CD1c-positive myeloid dendritic cell (primary cell): ENCODE results near the gene SIRPB2.

Source experiments
- DNase-seq: peaks from one replicate; pipeline ENCODE4 v3.0.0-alpha.2; 2016; ENCODE audit errors: extremely low spot score

SIRPB2 gene

DNA sequence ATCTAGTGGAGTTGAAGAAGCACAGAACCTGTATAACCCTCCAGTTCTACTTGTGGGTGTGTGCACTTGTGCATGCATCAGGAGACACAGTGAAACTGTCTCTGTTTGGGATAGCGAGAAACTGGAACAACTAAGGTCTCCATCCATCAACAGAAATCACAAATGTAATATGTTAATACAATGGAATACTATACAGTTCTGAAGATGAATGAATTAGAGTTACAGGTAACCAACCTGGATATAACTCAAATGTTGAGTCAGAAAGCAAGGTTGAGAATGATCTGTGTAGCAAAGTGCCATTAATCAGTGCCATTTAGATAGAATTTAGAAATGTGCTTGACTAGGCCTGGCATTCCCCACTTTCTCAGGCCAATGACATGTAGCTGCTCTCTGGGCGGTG, 20.0 kb downstream of the SIRPB2 start:
- DNase-seq, result no peak

DNA sequence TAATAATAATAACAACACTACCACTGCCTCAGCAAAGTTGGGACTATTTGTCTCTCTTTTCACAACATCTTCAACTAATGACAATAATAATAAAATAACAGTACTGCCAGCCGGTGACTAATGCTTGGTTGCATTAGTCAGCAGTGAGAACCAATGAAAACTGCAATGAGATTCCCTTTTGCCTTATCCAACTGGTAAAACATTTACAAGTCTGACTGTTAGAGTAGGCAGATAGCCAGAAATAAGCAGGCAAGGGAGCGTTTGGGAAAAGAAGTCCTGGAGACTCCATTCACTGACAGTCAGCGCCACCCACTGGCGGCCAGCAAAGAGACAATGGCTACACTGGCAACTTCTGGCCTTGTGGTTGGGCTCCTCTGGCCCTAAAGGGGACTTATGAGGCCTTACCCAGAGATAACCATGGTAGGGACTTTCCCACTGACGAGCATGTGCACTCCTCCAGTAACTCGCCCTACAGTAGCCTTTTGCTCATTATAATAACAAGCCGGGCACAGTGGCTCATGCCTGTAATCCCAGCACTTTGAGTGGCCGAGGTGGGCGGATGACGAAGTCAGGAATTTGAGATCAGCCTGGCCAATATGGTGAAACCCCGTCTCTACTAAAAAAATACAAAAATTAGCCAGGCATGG, 21.2 kb downstream of the SIRPB2 start:
- peak; percentile 74 for DNase-seq

DNA sequence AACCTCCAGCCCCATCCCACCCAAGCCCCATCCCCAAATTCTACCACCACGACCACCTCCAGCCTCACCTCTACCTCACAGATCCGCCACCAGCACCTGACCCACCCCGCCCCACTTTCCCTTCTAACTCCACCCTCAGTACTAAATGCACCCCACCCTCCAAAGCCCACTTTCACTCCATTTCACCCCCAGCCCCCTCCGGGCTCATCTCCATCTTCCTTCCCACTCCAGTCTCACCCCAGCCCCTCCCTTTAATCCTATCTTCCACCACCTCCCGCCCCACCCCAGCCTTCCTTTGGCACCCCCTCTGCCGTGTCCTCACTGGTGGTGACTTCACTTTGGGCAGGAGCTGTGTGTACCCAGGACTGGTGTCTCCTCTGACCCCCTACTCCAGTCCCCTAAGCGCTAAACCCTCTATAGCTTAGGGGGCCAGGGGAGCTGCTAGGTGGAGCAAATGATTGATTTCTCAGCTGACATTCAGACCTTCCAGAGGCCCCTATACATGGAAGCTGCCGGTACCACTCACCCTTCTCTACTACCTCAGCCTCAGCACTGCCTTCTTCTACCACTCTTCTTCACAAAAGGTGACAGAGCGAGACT, 21.8 kb downstream of the SIRPB2 start:
- DNase-seq, result no peak

DNA sequence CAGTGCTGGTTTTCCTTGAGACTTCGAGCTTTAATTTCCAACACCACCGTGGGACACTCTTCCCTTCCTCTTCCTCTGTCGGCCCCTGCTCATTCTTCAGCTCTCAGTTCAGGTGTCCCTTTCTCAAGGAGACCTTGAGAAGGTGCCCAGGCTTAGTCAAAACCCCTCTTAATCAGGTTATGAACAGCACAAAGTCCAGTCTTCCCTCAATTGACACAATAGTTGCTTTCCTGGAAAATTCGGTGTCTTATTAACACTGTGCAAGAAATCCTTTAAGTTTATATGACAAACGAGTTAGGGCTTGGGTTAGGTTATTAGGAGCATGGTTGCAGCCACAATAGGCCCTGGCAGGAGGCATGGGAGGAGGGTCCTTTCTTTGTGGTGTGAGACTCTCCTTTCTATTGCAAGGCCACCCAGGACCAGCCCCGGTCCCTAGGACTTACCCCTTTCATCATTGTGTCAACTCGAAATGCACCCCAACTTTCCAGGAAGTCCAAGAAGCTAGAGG, 23.0 kb downstream of the SIRPB2 start:
- no peak for DNase-seq

DNA sequence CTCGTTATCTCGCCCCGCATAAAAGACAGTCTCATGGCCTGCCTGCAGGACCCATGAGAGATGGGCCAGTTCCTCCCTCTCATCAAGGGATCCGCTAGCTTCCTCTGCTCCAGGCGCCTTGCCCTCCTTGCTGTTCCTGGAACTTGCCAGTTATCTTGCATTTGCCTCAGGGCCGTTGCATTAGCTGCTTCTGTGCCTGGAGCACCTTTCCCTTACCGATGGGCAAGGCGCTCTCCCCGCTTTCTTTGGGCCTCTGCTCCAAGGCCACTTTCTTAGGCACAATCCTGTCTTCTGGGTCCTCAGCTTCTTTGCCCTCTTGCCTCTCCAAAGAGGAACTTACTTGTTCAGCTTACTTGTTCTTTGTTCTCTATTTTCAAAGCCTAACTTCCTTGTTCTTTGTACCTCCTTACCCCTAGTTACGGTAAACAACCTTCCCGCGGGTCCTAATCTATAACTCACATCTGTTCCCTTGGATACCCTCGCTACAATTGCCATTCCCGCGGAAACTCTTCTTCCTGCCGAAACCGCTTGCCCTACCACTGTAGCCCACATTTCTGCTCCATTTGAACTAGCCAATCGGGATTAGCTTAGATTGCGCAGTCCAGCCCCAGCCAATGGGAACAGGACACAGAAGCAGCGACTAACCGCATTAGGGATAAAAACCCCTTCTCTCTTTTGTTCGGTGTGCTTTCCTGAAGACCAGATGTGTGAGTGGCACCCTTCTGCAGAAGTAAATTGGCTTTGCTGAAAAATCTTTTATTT, 23.7 kb downstream of the SIRPB2 start:
- DNase-seq, result peak; percentile 86

DNA sequence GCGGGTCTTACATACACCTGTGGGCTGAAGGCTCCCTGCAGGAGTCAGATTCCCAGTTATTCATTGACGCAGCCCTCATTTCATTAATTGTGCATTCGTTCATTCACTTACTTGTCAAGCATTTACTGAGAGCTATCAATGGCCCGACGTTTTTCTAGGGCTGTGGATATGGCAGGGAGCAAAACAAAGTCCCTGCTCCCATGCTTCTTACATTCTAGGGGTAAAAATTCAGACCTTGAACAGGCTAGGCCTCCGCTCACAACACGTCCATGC, 24.2 kb downstream of the SIRPB2 start:
- DNase-seq, result no peak

DNA sequence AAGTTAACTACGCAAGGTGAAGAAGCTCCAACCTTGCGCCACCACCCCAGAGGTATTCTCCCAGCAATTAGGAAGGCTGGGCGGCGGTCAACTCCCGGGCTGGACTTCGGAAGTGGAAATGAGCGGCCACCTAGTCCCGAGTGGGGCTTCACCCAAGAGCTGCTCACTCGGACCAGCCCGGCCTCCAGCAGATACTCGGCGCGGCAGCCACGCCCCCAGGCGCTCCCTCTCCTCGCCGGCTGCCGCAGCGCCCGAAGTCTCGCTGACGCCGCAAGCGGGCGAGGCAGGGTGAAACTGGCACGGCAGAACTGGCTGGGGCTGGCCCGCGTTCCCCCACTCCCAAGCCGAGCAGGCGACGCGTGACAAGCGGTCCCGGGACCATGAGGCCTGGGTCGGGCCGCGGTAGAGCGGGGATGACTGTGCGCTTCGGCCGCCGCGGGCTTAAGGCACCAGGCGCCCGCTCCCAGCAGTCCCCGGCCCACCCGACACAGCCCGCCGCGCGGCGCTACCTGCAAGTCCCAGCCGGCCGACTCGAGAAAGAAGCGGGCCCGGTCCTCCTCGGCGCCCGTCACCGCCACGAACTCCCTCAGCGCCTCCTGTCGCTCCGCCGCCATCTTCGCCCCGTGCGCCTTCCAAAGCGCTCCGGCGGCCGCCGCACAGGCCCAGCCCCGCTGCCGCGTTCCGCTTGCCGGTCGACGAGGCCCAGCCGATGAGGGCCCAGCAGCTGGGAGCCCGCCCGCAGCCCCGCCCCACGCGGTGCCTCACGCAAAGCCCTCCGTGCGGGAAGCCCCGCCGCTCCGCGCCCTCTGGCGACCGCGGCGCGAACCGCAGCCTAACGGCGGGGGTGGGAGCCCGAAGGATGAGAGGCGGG, 24.8 kb downstream of the SIRPB2 start, which contains the start of gene NSFL1C:
Gene NSFL1C, minus strand, starts transcription at position 639 of the 871 bp plus-strand sequence. Its CDS starts 25 bp downstream, at position 614.
- DNase-seq, result peak; percentile 97

DNA sequence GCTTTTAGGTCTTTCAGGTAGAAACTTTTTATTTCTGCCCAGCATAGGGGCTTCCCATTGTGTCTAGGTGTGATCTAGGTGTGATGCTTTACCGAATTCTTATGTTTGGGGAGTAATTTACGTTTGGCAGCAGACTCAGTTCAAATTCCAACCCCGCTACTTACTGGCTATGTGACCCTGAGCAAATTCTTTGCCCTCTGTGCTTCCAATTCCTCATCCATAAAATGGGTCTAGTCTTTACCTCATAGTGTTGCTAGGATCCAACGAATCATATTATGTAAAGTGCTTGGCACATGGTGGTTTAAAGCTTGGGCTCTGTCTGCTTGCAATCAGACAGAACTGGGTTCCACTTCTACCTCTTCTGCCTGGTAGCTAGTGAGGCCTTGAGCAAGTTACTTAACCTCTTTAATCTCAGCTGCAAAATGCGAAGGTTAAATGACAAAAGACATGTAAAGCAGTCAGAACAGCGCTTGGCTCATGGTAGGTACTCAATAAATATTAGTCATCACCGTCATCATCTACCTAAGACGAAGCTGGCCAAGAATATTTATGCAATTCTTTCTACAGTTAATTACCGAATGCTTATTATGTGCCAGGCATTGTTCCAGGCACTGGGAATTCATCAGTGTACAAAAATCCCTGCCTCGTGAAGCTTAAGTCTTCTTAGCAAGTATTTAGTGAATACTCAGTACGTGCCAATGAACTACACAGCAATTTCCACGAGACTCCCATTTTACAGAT, 25.6 kb downstream of the SIRPB2 start:
- no peak for DNase-seq

DNA sequence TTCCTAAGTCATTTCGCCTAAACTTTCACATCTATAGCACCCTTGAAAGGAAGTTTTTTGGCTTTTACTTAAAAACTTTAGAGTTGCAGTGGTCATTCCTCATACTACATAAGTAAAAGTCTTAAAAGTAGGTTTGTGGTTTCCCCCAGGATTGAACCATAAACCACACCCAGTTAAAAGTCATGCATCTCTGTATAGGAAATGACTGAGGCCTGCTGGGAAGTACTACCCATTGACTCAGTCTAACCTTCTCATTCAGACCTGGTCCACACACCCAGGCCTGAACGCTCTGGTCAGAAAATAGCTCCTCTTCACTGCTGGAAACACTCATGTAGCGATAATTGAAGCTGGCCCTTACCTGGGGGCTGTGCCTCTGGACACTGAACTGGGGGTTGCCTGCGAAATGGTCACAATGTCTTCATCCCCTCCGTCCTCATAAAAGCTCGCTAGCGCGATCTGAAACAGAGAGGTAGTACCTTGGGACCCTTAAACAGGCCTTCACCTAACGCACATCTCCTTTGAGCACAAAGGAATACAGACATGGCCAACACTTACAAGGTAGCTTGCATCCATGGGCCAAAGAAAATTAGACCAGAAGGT, 27.1 kb downstream of the SIRPB2 start:
- no peak for DNase-seq

DNA sequence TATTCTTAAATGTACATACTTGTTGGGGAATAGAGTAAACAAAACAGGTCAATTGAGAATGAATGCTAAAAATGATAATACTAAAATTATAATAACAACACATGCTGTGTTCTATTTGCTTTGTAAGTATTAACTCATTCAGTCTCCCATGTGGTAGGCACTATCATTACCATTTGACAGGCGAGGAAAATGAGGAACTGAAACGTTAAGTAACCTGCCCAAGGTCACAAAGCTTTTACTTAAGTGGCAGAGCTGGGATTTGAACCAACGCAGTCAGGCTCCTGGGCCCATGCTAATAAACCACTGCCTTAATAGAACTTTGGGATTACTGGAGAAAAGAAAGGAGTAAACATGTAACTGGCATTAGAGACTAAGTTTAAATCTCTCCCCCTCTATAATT, 28.4 kb downstream of the SIRPB2 start:
- no peak for DNase-seq

DNA sequence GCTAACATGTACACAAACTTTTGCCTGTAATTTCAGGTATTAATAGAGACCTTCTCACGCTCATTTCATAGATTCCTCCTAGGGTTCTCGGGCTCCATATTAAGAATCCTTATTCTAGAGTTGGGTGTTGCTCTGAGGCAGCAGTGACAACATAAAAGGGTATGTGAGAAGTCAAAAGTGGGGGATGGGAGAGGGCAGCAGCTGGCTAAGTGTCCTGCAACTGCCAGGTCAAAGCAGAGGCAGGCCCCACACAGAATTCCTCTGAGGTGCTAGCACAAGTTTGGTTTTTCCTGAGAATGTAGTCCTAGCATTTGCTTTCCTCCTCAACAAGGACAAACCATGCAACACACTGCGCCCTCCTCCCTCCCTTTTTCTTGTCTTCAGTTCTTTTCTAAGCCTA, 29.2 kb downstream of the SIRPB2 start:
- DNase-seq, result no peak

DNA sequence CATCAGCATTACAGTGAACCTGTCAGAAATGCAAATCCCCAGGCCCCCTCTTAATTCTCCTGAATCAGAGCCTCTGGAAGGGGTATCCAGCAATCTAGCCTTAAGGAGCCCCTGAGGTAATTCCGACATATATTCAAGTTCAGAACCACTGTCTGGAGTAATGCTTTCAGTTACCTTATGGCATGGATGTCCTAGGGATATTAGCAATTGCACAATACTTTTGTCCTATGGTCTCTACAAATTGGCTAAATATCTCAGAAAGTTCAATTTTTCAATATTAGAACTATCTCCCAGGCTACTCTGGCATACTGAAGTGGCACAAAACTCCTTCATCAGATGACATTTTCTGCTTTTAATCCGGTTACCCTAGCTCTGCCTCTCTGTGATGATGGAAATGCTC, 30.9 kb downstream of the SIRPB2 start:
- DNase-seq, result no peak

DNA sequence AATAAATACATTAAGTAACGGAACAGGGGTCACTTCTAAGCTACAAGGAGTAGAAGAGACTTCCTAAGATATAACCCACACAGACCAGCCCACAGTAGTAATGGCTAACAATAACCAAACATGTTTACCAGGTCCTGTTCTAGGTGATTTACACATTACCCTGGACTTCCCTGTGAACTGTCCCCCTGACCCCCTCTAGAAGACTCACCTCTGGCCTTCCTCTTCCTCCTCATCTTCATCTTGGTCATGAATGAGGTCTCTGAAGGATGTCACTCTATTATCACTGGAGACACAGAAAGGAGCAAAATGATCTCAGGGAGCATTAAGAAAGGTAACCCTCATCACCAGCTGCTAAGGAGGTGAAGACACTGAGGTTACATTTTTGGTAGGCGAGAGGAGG, 33.2 kb downstream of the SIRPB2 start:
- no peak for DNase-seq

DNA sequence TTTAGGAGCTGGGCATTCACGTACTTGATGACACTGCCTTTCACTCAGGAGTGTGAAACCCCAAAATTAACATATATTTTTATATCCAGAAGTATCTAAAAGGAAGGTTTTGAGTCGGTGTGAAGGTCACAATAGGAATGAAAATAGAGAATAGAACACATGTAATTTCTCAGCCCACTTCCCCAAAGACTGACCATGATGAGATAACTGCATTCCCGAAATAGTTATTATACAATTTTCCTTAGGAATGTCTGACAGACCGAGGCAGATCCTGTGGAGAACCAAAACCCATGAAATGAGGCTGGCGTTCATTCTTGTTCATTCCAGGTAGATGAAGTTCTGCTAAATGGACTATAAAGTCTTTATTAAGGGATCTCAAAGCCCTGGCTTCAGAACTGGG, 34.9 kb downstream of the SIRPB2 start:
- DNase-seq, result no peak

DNA sequence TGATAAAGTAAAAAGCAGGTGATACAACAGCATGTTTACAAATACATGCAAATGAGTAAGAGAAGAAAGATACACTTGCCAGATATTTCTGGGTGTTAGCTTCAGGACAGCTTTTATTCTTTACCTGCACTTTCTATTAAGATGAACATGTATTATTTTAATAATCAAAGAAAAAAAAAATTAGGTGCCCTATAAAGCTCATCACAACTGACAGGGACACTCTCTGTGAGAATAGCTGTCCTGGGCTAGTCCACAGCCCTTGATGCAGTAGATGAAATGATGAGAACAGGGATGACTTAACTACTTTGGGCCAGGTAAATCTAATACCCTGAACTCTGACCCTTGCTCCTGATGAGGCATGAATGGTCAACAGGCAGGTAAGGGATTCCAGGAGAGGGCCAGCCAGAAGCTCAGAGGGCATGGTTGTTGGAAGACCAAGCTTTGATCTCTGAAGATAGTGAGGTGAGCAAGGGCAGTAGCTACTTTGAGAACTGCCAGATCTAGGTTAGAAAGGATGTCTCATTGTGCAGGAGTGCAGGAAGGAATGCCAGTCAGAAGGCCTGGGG, 40.2 kb downstream of the SIRPB2 start:
- DNase-seq, result no peak

DNA sequence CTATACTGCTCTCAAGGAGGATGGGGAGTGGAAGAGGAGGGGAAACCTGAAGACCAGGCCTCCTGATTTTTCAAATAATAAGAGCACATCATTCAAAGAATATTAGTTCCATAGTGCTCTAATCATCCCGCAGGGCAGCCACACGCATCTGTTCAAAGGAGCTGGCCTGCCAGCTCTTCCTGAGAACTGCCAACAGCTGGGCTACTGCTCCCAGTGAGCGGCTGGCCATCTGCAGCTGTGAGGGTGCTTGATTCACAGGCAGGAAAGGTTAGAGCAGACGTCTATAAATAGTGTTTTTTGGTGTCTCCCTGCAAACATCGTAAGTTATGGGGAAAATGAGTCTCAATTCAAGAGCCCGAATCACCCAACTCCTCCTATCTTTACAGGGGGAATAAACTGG, 41.9 kb downstream of the SIRPB2 start:
- no peak for DNase-seq

DNA sequence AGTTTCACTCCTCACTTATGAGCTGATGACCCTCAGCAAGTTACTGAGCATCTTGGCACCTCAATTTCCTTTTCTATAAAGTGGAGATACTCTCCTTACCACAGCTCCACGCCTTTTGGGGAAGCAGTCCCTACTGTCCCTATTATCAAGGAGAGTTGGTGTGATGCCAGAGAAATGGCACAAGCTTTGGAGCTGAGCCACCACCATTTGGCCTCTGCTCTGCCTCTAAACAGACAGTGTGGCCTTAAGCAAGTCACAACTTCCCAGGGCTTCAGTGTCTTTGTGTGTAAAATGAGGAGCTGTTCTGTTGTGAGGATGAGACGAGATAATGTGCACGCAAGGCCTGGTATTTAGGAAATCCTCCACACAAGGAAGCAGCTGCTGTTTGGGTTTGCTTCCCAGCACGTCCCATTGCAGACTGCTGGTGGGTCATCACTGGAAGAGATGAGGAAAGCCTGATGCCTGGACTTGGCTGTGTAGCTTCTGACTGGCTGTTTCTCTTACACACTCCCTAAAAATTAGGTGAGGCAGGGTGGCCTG, 43.1 kb downstream of the SIRPB2 start:
- no peak for DNase-seq

DNA sequence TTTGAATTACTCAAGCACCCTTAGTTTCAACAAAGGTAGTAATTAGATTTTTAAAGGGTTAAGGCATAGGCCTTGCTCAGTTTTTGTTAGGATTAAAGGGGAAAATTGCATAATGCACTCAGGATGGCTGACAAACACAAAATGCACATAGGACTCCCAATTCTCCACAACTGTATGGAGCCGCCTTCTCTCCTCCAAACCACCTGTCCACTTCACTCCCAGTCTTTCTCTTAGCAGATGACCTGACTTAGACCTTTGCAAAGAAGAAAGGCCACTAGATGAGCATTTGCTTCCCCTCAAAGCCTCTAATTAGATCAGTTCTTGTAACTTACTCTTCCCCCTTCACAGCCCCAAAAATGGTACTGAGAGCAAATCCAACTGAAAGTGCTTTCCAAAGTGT, 44.7 kb downstream of the SIRPB2 start:
- no peak for DNase-seq

DNA sequence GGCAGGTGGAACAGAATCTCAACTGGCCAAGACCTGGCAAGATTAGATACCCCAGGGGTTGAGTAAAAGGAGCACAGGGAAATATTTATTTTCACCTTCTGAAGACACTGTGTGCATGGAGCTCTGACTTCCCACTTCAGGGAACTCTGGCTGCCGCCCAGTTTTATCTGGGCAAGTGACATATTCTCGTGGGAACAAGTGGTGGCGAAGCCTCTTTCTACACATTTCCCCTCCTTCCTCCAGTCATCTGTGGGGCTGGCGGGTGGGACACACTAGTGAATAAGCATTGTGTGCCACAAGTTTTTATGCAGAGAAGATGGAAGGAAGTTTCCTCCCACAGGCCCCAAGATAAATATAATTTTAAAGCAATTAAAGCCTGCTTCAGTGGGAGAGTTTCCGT, 48.1 kb downstream of the SIRPB2 start:
- no peak for DNase-seq

DNA sequence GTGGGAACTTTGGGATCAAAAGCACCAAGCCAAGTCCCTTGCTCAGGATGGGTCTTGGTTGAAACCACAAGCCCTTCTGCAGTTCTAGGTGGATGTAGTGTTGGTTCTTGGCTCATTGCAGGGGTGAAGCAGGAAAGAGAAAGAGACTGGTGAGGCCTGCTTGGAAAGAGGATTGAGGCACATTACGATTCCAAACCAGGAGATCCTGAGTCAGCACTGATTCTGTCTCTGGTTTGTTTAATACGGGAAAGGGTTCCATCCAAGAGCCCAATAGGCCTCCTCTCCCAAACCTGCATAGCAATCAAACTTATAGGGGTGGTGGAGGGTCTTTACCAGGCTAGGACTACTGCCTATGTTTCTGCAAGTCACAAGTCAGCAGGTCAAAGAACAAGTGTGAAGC, 48.9 kb downstream of the SIRPB2 start:
- DNase-seq, result no peak
